Islet precursor cell (in vitro differentiated cells): ENCODE results near the gene MELK.
A peak's percentile ranks its signal among the peaks of the same experiment; 100 is the strongest.
"Not testable (repeated sequence)": the region's sequence is repeated elsewhere in the genome, so short reads cannot be mapped to it uniquely, and the experiment has no call there.

ENCODE experiments used
- DNase-seq: peaks from one replicate; pipeline ENCODE4 v3.0.0-alpha.2; 2018

The MELK gene

GRCh38 chr9:36572515-36573418, at the start of gene MELK:
MELK (plus strand) TSS chr9:36572895; CDS start chr9:36581682, 8,787 bp downstream.
- DNase-seq = peak; percentile 92

DNA sequence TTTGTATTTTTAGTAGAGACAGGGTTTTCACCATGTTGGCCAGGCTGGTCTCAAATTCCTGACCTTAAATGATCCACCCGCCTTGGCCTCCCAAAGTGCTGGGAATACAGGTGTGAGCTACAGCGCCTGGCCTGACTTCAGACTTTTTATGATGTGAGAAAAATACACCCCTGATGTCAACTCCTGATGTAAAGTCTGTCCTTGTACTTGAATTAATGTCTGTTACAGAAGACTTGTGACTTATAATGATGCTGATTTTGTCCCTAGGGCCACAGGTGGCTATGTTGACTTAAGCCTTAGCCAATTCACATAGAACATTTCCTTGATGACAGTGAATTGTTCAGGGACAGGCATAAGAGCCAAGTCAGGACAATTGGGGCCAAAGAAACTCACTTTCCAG, 42.5 kb upstream of the MELK start:
- no peak for DNase-seq

DNA sequence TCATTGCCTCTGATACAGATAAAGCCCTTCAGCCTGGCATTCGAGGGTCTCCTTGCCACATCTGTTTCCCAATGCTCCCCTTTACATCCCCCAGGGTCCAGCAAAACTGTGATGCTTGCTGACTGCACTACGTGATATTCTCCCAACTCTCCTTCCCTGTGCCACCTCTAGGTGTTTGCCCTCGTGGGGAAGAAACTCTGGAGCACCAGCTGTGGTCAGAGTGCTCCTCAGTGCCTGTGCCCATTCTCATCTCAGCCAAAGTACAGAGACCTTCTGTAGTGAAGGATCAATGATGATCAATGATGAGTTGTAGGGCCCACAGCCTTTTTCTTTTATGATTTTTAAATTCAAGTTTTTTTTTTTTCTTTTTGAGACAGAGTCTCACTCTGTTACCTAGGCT, 40.3 kb upstream of the MELK start:
- no peak for DNase-seq

GRCh38 chr9:36533726-36534125, 39.0 kb upstream of the MELK start:
- DNase-seq = not testable (repeated sequence)

DNA sequence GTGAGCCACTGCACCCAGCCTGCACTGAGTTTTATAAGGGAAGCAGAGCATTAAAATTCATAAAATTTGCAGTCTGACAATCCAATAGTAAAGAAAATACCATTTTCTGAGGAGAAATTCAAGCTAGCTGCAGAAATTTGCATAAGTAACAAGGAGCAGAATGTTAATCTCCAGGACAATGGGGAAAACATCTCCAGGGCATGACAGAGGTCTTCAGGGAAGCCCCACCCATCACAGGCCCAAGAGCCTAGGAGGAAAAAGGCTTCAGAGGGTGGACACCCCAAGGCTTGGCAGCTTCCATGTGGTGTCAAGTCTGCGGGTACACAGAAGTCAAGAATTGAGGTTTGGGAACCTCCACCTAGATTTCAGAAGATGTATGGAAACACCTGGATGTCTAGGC, 37.6 kb upstream of the MELK start:
- DNase-seq = no peak

- DNase-seq = no peak
Measured at GRCh38 chr9:36537861-36538260, 34.8 kb upstream of the MELK start.

- peak; percentile 54 for DNase-seq
Measured at GRCh38 chr9:36542355-36542754, 30.3 kb upstream of the MELK start.

DNA sequence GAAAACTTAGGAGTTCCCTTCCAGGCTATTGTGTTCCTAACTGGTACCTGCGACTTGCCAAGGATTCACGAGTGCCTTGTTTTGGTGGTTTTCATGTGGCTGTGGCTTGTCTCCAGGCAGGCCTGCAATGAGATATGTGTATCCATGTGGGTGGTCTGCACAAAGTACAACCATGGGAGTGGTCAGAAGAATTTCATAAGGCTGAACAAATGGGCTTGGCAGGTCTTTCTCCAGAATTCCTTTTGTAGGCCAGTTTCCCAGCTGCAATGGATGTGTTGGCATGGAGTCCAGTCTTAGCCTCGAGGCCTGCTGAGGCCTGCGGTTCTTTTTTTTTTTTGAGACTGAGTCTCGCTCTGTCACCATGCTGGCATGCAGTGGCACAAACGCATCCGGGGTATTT, 28.8 kb upstream of the MELK start:
- DNase-seq = no peak

GRCh38 chr9:36547598-36547997, 25.1 kb upstream of the MELK start:
- no peak for DNase-seq

GRCh38 chr9:36548454-36548853, 24.2 kb upstream of the MELK start:
- DNase-seq = peak; percentile 63

DNA sequence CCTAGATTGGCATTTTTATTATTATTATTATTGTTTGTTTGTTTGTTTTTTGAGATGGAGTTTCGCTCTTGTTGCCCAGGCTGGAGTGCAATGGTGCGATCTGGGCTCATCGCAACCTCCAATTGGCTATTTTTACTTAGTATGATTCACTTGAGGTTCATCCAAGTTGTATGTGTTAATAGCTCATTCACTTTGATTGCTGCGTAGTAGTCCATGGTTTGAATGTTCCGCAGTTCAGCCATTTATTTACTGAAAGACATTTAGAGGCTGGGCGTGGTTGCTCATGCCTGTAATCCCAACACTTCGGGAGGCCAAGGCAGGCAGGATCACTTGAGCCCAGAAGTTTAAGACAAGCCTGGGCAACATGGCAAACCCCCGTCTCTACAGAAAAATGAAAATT, 22.6 kb upstream of the MELK start:
- DNase-seq = no peak

DNA sequence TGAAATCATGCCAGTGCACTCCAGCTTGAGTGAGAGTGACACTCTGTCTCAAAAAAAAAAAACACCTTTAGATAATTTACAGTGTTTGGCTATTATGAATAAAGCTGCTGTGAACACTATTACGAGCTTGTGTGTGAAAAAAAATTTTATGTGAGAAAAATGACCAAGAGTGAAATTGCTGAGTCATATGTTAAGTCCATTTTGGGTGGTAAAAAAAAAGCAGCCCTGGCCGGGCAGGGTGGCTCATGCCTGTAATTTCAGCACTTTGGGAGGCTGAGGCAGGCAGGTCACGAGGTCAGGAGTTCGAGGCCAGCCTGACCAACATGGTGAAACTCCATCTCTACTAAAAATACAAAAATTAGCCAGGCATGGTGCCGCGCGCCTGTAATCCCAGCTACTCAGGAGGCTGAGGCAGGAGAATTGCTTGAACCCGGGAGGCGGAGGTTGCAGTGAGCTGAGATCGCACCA, 22.0 kb upstream of the MELK start:
- DNase-seq = not testable (repeated sequence)

DNA sequence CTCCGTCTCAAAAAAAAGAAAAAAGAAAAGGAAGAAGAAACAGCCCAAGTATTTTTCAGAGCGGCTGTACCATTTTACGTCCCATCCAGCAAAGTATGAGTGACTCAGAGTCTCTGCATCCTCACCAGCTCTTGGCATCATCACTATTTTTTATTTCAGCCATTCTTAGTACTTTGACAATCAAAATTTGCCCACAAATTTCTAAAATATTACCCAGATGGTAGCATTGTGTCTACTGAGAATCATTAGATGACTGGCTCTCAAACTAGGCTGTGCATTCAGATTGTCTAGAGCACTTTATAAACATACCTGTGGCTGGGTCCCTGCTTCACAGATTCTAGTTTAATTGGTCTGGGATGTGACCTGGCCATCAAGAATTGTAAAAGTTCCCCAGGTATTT, 21.6 kb upstream of the MELK start:
- no peak for DNase-seq

DNA sequence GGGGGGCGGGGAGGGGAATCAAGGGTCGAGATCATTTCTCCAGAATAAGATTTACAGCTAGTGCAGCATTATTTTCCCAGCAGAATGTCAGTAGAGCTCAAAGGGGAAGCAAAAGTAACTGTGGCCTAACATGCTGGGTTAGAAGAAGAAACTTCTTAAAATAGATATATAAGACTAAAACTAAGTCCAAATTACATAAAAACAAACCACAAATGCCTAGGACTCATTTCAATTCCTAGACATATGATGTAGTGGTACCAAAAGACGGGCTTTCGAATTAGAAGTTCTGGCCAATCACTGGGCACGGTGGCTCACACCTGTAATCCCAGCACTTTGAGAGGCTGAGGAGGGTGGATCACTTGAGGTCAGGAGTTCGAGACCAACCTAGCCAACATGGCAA, 20.8 kb upstream of the MELK start:
- DNase-seq = no peak

GRCh38 chr9:36559036-36559695, 13.5 kb upstream of the MELK start:
- DNase-seq = peak; percentile 68

DNA sequence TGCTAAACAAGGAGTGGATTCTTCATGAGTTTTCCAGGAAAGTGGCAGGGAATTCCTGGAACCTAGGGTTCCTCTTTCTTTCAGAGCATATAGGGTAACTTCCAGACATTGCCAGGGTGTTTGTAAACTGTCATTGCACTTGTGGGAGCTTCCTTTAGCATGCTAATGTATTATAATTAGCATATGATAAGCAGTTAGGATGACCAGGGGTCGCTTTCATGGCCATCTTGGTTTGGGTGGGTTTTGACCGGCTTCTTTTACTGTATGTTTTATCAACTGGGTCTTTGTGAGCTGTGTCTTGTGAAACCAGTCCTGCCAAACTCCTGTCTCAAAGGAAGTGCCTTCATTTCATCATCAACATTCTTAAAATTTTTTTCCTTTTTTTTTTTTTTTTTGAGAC, 11.9 kb upstream of the MELK start:
- DNase-seq = peak; percentile 56

DNA sequence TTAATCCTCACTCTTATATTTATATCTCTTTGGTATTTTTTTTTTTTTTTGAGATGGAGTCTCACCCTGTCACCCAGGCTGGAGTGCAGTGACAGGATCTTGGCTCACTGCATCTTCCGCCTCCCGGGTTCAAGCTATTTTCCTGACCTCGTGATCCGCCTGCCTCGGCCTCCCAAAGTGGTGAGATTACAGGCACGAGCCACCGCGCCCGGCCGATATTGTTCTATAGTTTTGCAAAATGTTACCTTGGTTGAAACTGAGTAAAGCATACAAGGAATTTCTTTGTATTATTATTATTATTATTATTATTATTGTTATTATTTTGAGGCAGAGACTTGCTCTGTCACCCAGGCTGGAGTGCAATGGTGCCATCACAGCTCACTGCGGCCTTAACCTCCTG, 9.9 kb upstream of the MELK start:
- not testable (repeated sequence) for DNase-seq

DNA sequence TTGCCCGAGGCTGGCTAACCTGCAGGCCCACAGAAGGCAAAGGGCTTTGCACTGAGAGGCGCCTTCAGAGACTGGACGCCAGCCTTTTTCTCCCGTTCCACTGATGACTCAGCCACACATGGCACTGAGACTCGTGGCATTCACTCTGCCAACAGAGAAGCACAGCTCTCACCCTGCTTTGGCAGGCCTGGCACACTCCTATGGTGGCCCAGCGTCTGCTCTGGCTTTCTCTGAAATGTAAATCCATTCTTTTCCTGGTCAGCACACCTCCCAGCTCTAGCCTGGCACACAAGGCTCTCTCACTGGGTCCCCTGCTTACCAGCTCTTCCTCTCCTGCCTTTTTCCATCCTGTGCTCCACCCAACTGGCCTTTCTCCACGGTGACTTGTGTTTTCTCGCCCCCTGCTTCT, 5.9 kb upstream of the MELK start:
- DNase-seq = peak; percentile 57

GRCh38 chr9:36568681-36569080, 4.0 kb upstream of the MELK start:
- DNase-seq = not testable (repeated sequence)

DNA sequence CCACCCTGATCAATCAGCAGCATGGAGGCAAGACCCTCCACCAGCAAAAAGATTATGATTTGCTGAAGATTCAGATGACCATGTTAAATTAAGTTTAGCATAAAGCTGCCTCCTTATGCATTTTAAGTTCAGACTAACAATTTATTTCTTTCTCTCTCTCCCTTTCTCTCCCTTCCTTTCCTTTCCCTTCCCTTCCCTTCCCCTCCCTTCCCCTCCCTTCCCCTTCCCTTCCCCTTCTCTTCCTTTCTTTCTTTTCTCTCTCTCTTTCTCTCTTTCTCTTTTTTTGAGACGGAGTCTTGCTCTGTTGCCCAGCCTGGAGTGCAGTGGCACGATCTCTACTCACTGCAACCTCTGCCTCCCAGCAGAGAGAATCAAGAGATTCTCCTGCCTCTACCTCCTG, 1.4 kb upstream of the MELK start:
- no peak for DNase-seq

DNA sequence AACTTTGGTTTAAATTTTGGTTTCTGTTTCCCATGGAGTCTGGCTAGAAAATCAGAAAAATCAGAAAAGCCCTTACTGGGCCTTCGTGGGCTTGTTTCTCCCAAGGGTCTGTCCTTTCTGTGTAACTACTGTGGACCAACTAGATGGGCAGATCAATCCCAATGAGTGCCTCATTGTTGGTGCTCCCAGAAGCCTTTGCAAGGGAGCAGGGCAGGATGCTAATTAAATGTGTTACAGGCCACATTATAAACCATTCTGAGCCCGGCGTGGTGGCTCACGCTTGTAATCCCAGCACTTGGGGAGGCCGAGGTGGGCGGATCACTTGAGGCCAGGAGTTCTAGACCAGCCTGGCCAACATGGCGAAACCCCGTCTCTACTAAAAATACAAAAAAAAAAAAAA, 1.4 kb downstream of the MELK start:
- DNase-seq = not testable (repeated sequence)

DNA sequence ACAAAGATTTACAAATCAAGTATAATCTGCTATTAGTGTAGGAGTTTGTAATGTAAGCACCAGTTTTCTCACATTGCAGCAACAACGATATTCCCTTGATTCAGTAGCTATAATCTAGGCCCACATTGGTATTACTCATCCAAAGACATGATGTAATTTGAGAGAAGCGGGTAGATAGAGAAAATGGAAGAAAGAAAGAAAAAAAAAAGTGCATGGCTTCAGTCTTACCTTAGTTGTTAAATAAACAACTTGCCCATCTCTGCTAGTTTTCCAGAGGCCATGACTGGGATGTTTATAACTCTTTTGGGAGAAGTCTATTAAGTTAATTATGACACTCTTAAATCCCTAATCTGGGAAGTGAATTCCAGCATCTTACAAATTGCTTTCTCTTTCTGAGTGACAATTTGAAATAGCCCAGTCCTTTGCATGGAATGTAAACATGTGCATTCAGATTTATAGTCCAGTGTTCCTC, 2.8 kb downstream of the MELK start:
- no peak for DNase-seq

DNA sequence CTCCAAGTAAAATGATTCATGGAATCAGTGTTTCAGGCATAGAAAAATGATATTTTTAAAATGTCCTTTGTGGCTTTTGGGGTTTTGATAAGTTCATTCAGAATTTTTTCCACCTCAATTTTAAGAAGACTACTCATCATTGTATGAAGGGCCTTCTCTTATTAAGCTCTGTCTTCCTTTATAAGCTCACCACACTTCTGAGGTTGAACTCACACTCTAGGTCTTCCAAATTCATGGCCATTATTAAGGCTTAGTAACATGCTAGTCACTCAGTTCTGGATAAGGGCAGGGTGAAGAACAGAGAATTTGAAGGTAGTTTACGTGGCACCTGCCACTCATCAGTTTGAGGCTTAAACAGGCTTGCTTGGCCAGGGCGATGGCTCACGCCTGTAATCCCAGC, 4.2 kb downstream of the MELK start:
- DNase-seq = no peak
